ENCODE results near the gene CD302.

The CD302 gene

DNA sequence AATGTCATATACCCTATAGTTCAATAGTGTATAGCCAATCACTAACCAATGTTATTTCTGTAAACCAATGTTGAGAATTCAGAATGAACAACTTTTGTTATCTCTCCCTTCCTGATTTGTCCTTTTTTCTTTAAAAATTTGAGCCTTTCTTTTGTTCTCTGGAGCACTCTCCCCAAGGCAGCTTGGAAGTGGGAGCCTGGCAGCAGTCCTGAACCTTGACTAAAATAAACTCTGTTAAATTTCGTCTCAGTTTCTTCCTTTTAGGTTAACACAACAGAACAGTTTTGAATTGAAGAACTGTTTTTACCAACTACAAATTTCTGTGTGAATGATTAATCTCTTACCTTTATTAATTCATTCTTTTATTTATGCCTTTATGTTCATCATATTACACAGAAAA lies 35.9 kb downstream of the CD302 start:
- no peak for TF ChIP-seq CTCF (IDR thresholded peaks at IDR 0.05; ENCODE audit: borderline replicate concordance, insufficient read depth, low read depth, low read length)
- no peak overlapping the region for H3K4me3 ChIP-seq (ENCODE audit: low read depth, low read length)

GRCh38 chr2:159760326-159760725 lies 37.7 kb downstream of the CD302 start:
- TF ChIP-seq CTCF (IDR thresholded peaks at IDR 0.05; ENCODE audit: borderline replicate concordance, insufficient read depth, low read depth, low read length), result no peak
- no peak overlapping the region for H3K4me3 ChIP-seq (ENCODE audit: low read depth, low read length)

GRCh38 chr2:159759577-159759976 lies 38.4 kb downstream of the CD302 start:
- no peak for TF ChIP-seq CTCF (IDR thresholded peaks at IDR 0.05; ENCODE audit: borderline replicate concordance, insufficient read depth, low read depth, low read length)

DNA sequence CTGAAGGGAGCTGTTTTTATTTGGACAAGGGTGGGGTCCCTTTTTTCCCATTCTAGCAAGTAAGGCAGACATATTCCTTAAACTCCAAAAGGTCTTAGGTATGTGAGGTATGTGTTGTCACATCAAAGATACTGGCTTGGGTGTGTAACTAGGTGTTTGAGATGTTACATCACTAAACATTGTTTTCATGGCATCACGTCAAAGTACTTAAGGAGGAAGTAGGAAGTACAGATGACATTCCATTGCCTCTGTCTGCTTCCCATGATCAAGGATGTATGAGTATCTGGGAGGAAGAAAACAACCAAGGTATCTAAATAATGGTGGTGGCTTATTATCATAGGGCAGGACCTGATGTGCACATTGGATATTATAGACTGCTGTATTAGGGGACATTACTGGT lies 39.3 kb downstream of the CD302 start:
- H3K4me3 ChIP-seq (ENCODE audit: low read depth, low read length), result no peak overlapping the region
- no peak for TF ChIP-seq CTCF (IDR thresholded peaks at IDR 0.05; ENCODE audit: borderline replicate concordance, insufficient read depth, low read depth, low read length)

More at GRCh38 chr2:159759577-159759976, 38.4 kb downstream of the CD302 start:
- no peak overlapping the region for H3K4me3 ChIP-seq (ENCODE audit: low read depth, low read length)

- no peak for TF ChIP-seq CTCF (IDR thresholded peaks at IDR 0.05; ENCODE audit: borderline replicate concordance, insufficient read depth, low read depth, low read length)
- no peak overlapping the region for H3K4me3 ChIP-seq (ENCODE audit: low read depth, low read length)
Observed at GRCh38 chr2:159758239-159758638, 39.8 kb downstream of the CD302 start.

DNA sequence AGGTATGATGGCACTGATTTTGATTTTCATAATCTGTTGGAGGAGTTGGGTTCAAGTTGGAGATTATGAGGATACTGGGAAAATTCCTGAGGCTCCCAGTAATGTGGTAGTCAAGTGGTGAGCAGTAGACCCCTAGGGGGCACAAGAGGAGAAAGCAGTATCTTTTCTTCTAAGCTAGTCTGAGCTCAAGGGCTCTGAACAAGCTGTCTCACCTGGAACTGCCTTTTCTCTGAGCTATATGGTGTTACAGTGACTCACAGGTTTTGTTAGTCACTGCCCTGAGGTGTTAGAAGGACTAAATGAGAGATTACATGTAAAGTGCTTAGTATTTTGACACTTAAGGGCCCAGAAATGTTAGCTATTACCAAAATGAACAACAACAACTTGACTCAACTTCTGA lies 42.2 kb downstream of the CD302 start:
- peak; percentile 26; the same call in 1 of the 2 replicates for TF ChIP-seq CTCF (IDR thresholded peaks at IDR 0.05; ENCODE audit: borderline replicate concordance, insufficient read depth, low read depth, low read length)
- no peak overlapping the region for H3K4me3 ChIP-seq (ENCODE audit: low read depth, low read length)

DNA sequence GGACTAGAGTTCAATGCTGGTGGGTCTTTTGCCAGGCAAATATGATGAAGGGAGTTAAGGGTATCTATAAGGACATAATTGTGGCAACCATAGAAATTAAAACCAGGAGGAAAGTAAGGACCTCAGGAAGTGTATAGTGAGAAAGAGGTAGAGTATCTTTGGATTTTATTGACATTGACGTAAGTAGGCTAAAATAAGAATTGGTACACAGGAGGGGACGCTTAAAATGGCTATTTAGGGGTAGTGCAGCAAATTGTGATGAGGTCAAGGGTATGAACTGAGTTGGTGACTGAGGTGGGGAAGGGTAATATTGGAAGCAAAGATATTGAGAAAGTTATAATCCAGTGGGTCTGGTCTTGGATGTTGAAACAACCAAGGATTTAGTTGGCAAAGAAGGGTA lies 43.0 kb downstream of the CD302 start:
- H3K4me3 ChIP-seq (ENCODE audit: low read depth, low read length), result no peak overlapping the region

More for the DNA sequence above, 43.0 kb downstream of the CD302 start:
- no peak for TF ChIP-seq CTCF (IDR thresholded peaks at IDR 0.05; ENCODE audit: borderline replicate concordance, insufficient read depth, low read depth, low read length)

Measured in GM12875 (cell line).